Activated naive CD8-positive, alpha-beta T cell treated with anti-CD3 and anti-CD28 coated beads, Interleukin-2, amount 50 U/mL, for 24 hours (primary cell): ENCODE measurements around the gene G6PC3.
"Not testable (repeated sequence)": the region's sequence is repeated elsewhere in the genome, so short reads cannot be mapped to it uniquely, and the experiment has no call there.

Source experiments
- ATAC-seq: fragments of 150-1000 bp; cut with Tn5 transposase; one replicate; pipeline ENCODE4 v1.10.0; 2021
- DNase-seq: peaks from one replicate; pipeline ENCODE4 v3.0.0; 2021
- H3K27ac Mint-ChIP-seq: one replicate; pipeline ENCODE4 v1.8.0; 2021; ENCODE audit warnings: mild to moderate bottlenecking, mixed read lengths
- H3K27me3 Mint-ChIP-seq: one replicate; pipeline ENCODE4 v1.8.0; 2021; ENCODE audit warnings: mixed read lengths
- H3K36me3 Mint-ChIP-seq: one replicate; pipeline ENCODE4 v1.8.0; 2021; ENCODE audit warnings: low read depth, mixed read lengths
- H3K4me1 Mint-ChIP-seq: one replicate; pipeline ENCODE4 v1.8.0; 2021; ENCODE audit warnings: mixed read lengths
- H3K4me3 Mint-ChIP-seq: one replicate; pipeline ENCODE4 v1.8.0; 2021; ENCODE audit warnings: mild to moderate bottlenecking, moderate library complexity, mixed read lengths
- H3K9me3 Mint-ChIP-seq: one replicate; pipeline ENCODE4 v1.8.0; 2021; ENCODE audit warnings: mixed read lengths

Gene G6PC3

DNA sequence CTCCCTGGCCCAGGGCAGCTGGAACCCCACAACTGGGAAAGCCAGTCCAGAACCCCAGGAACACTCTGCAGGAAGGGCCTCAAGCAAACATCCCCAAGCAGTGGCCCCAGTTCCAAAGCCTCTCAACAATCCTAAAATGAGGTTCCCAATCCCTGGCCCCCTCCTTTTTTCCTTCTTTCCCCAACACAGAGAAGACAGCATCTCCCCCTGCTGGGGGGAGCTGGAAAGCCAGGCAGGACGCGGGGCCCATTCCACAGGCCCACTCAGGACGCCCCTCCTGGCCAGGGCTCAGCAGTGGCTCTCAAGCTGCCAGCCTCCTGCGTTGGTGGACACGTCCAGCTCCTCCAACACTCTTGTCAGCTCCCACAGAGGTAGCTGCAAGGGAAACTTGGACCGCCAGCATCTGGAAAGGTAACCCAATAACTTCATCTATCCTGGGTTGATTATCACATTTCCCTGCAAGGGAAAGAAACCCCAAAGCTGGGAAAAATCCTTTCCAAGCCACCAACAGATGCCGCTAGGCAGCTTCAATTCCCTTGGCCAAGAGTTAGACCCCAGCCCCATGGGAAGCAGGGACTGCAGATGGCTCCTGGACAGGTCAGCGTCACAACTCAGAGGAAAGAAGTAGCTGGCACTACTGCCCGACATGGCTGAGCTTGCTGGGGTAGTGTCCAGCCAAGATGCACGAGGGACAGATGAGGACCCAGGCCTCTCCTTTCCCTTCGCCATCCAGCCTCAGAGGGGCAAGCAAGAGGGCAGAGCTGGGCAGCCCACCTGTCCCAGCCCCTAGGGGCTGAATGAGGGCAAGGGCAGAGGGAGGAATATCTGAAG is 45.3 kb downstream of the G6PC3 start:
- no peaks in the 10 kb centered on the region for H3K9me3 Mint-ChIP-seq
- ATAC-seq (no peak), DNase-seq (peak; percentile 44)
- no peak overlapping the region for H3K4me3 Mint-ChIP-seq
- H3K36me3 Mint-ChIP-seq: no peaks in the 10 kb centered on the region
- H3K27me3 Mint-ChIP-seq: no peaks in the 10 kb centered on the region
- H3K27ac Mint-ChIP-seq: no peak overlapping the region
- peaks cover 32% of the 10 kb centered on the region for H3K4me1 Mint-ChIP-seq

DNA sequence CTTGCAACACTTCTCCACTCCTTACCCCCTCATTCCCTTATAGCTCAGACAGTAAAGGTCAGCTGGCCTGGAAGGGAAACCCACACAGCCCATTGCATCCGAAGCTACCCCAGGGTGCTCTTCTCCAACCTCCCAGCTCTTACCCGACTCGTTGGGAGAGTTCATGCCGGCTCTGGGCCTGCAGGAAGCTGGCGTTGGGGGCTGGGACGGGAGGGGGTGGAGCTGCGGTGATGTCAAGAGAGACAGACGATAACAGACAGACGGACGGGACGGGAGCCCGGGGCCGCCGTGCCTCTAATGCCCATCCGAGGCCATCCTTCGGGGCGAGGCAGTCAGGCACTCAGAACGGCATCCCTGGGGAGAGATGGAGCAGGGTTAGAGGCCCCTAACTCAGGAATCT is 46.8 kb downstream of the G6PC3 start:
- Mint-ChIP-seq H3K9me3 (no peaks in the 10 kb centered on the region), H3K4me1 (peaks cover 27% of the 10 kb centered on the region), H3K36me3 (no peaks in the 10 kb centered on the region), H3K4me3 (no peak overlapping the region), H3K27ac (no peak overlapping the region), H3K27me3 (no peaks in the 10 kb centered on the region)
- no peak for ATAC-seq
- no peak for DNase-seq

DNA sequence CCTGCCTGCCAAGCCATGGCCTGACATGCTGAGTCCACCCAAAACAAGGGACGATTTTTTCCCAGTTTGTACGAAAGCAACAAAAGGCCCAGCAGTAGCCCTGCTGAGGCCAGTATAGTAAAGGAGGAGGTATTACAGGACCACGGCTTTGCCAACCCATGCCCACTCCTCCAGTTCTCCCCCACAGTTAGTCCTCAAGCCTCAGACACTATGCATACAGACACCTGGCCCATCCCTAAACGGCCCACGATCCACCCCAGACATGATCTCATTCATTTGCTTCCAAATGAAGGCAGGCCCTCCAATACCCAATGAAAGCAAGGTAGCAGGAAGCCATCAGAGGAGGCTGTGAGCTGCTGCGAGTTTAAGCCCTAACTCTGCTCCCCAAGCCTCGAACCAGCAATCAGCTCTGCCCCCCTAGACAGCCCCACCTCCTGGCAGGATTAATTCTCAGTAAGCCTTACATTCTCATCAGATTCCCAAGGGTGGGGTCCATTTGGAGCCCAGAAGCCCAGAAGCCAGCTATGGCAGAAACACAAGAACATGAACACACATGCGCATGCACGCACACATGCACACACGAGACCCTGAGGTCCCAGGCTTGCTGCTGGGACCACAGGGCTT is 48.0 kb downstream of the G6PC3 start:
- ATAC-seq (no peak), DNase-seq (no peak)
- no peaks in the 10 kb centered on the region for H3K36me3 Mint-ChIP-seq
- peaks cover 25% of the 10 kb centered on the region for H3K4me1 Mint-ChIP-seq
- no peaks in the 10 kb centered on the region for H3K27me3 Mint-ChIP-seq
- no peak overlapping the region for H3K4me3 Mint-ChIP-seq
- no peak overlapping the region for H3K27ac Mint-ChIP-seq
- H3K9me3 Mint-ChIP-seq: no peaks in the 10 kb centered on the region

DNA sequence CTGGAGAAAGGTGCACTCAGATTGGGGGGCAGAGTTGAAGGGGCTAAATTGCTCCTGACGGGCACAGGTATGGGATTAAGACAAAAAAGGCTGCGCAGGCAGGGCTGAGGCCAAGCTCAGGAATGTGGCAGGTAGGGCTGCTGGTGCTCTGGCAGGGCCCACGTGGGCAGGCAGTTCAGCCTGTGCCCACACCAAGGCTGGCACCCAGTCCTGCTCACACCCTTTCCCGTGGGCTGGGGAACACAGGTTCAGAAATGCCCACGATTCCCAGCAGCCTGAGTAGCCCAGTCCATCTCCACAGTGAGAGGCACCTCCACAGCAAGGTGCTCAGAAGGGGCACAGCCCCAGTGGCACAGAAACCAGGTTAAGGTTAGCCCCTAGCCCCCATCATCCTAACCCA is 48.5 kb downstream of the G6PC3 start:
- H3K36me3 Mint-ChIP-seq: no peaks in the 10 kb centered on the region
- DNase-seq (no peak), ATAC-seq (no peak)
- H3K27ac Mint-ChIP-seq: no peak overlapping the region
- peaks cover 26% of the 10 kb centered on the region for H3K4me1 Mint-ChIP-seq
- H3K27me3 Mint-ChIP-seq: no peaks in the 10 kb centered on the region
- no peaks in the 10 kb centered on the region for H3K9me3 Mint-ChIP-seq
- H3K4me3 Mint-ChIP-seq: no peak overlapping the region

DNA sequence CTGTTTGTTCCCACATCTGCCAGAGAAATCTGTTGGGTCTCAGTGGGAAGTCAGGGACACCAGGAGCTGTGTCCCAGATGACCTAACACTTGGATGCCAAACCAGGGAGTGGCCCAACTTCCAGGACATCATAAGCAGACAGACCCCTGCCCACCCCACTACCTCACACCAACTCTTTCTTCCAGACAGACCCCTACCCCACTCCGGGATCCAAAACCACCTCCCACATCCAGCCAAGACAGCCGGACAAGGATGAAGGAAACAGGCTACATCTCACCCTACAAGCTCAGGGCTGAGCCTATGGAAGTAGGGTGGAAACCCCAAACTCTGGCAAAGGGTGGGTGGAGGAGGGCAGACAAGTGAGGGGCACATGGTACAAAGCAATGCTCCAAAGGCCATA is 49.3 kb downstream of the G6PC3 start:
- Mint-ChIP-seq H3K9me3 (no peaks in the 10 kb centered on the region), H3K36me3 (no peaks in the 10 kb centered on the region), H3K27me3 (no peaks in the 10 kb centered on the region), H3K4me1 (peaks cover 30% of the 10 kb centered on the region), H3K4me3 (no peak overlapping the region), H3K27ac (no peak overlapping the region)
- DNase-seq (no peak), ATAC-seq (no peak)

DNA sequence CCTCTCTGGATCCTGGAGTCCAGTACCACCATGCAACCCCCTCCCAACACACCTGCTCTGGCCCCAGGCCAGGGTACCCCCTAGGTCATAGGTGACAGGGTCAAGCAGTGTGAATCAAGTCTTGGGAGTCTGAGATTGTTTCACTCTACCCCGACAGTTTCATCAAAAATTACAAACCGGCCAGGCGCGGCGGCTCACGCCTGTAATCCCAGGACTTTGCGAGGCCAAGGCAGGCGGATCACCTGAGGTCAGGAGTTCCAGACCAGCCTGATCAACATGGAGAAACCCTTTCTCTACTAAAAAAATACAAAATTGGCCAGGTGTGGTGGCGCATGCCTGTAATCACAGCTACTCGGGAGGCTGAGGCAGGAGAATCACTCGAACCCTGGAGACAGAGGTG is 49.7 kb downstream of the G6PC3 start:
- peaks cover 30% of the 10 kb centered on the region for H3K4me1 Mint-ChIP-seq
- H3K27me3 Mint-ChIP-seq, H3K27ac Mint-ChIP-seq, H3K9me3 Mint-ChIP-seq, H3K4me3 Mint-ChIP-seq, DNase-seq, ATAC-seq, H3K36me3 Mint-ChIP-seq: not testable (repeated sequence)

DNA sequence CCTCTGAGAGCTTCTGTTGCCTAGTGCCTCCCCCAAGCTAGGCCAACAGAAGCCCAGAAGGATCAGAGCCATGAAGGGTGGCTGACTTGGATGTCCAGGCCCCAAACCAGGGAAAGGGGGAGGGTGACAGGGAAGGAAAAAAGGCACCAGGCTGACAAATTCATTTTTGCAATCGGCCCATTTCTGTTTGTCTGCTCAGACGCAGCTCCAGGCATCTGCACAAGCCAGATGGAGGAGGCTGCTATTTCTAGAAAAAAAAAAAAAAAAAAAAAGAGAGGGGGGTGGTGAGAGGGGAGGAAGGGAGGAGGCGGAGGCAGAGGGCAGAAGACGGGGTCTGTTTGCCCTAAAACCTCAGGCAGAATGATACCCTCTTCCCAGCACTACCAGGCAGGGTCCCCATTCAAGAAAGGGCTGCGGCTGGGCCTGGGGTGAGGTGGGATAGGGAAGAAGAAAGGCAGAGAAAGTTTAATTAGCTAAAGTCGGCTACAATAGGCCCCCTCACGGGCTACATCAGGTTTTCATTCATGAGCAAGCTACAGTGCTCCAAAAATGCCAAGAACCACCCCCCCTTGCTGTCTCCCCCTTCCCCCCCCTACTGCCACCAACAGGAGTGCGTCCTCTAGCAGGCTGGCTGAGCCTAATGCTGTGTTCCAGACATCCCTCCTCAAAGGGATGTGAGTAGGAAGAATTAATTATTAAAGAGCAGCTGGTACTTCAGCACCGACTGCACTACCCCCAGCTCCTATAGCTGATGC is 50.5 kb downstream of the G6PC3 start:
- no peaks in the 10 kb centered on the region for H3K9me3 Mint-ChIP-seq
- H3K27me3 Mint-ChIP-seq: no peaks in the 10 kb centered on the region
- peaks cover 30% of the 10 kb centered on the region for H3K4me1 Mint-ChIP-seq
- H3K36me3 Mint-ChIP-seq: no peaks in the 10 kb centered on the region
- no peak for DNase-seq
- no peak overlapping the region for H3K4me3 Mint-ChIP-seq
- H3K27ac Mint-ChIP-seq: no peak overlapping the region
- no peak for ATAC-seq

DNA sequence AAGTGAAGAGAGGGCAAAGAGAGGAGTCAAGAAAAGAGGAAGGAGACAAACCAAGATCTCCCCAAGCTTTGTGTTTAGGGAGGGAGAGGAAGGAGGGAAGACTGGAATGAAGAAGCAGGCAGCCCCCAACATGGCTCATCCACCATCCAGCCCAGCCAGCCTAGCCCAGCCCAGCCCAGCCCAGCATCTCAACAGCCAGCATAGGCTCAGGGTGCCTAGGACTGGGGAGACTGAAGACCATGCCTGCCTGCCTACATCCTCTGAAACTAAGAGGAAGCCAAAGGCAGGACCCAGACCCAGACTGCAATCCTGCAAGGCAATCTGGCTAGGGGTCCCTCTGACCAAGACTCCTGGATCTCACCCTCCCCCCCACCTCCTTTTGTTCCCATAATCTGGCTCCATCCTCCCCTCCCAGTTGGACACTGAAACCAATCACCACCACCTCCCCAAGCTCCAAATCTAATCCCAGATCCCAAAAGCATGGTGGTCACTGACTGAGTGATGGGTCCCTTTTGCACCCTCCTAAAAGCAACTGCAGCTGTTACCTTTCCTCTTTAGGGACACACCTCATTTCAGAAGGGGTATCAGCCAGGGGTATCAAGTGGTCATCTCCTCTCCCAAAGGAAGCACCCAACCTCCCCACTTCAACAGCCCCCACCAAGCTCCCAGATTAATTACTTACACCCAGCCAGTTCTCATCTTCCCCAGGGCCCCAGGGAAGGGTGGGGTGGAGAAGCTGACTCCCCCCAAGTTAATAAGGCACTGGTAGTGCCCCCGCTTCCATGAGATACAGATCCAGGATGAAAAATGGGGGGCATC is 51.7 kb downstream of the G6PC3 start:
- Mint-ChIP-seq H3K9me3 (no peaks in the 10 kb centered on the region), H3K27ac (peak overlapping the region; percentile 43), H3K36me3 (no peaks in the 10 kb centered on the region), H3K4me3 (peak overlapping the region; percentile 85), H3K27me3 (no peaks in the 10 kb centered on the region), H3K4me1 (peaks cover 30% of the 10 kb centered on the region)
- DNase-seq (no peak), ATAC-seq (no peak)

DNA sequence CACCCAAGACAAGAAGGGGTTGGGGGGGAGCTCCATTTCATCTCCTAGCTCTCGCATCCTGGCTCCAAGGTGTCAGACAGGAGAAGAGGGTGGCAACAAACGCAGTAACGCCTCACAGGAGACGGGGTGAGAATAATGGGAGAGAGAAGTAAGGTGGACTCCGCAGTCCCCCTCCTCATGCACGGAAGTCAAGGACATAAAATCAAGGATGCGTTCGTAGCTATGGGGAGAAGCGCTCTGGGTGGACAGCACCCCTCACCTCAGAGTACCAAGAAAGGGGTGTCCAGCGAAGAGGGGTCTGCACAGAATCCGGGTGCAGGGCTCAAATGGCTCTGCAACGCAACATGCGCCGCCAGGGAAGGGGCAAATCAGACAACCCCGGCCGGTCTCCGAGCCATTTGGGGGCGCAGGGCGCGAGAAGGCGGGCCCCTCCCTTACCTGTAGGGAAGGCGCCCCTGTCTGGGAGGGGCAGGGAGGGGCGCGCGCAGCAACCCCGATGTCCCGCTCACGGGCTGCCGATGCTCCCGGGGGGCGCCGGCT is 52.4 kb downstream of the G6PC3 start:
- H3K36me3 Mint-ChIP-seq: no peaks in the 10 kb centered on the region
- H3K9me3 Mint-ChIP-seq: no peaks in the 10 kb centered on the region
- peak overlapping the region; percentile 39 for H3K27ac Mint-ChIP-seq
- no peaks in the 10 kb centered on the region for H3K27me3 Mint-ChIP-seq
- ATAC-seq (peak; percentile 12), DNase-seq (peak; percentile 30)
- H3K4me1 Mint-ChIP-seq: peaks cover 30% of the 10 kb centered on the region
- H3K4me3 Mint-ChIP-seq: peak overlapping the region; percentile 85

DNA sequence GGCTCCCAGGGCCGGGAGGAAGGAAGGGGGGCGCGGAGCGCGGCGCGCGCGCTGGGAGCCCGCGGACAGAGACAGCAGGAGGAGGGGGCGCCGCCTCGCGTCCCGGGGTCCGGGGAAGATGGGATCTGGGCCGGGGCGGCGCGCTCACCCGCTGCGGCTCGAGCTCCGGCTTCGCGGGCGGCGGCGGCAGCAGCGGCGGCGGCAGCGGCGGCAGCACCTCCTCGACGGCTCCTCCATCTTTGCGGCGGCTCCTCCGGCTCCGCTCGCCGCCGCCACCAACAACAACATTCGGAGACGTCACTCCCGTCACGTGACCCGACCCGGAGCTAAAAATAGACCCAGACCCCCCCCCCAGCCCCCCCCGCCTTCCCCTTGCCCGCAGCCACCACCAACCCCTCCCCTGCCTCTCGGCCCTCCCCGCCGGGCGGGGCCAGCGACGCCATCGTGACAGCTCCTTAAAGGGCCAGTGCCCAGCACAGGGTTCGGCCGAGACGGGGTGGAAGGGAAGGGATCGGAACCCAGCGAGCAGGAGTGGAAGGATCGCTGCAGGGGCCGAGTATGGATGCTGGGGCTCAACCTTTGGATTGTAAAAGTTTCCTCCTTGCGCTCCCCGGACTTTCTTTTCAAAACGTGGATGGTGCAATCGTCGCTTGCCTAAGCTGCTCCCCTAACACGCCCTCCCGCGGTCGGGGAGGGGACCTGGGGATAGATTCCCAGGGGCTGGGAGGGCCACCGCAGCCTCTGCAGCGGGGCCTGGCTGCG is 53.0 kb downstream of the G6PC3 start, which contains the start of gene HDAC5:
TSS of gene HDAC5 (minus strand) at position 286 of the 762 bp plus-strand sequence. CDS start 6,126 bp downstream, outside the sequence.
- ATAC-seq (peak; percentile 97), DNase-seq (peak; percentile 96)
- peak within 1 kb of the TSS; percentile 94 for H3K4me3 Mint-ChIP-seq
- H3K9me3 Mint-ChIP-seq: no peaks in the 10 kb centered on the region
- H3K4me1 Mint-ChIP-seq: peaks cover 30% of the 10 kb centered on the region
- H3K27ac Mint-ChIP-seq: peak within 1 kb of the TSS; percentile 98
- no peaks in the 10 kb centered on the region for H3K36me3 Mint-ChIP-seq
- no peaks in the 10 kb centered on the region for H3K27me3 Mint-ChIP-seq

DNA sequence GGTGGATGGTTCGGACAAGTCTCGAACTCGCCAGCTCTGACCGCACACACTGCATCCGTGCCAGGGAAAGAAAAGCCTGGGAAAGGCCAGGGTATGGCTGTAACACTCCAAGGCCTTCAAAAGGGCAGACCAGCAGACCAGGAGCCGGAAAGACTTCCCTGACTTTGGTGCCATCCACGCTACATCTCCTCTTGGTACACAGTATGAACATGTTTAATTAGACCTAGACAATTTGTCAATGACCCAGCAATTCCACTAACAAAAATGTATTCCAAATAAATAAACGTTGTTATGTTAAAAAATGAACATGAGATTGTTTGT is 53.5 kb downstream of the G6PC3 start:
- H3K36me3 Mint-ChIP-seq: no peaks in the 10 kb centered on the region

More for the DNA sequence above, 53.5 kb downstream of the G6PC3 start:
- Mint-ChIP-seq H3K4me3 (peak overlapping the region; percentile 94), H3K27me3 (no peaks in the 10 kb centered on the region), H3K9me3 (no peaks in the 10 kb centered on the region), H3K4me1 (peaks cover 30% of the 10 kb centered on the region), H3K27ac (peak overlapping the region; percentile 98)
- ATAC-seq: no peak
- no peak for DNase-seq
